ENCODE data around the gene TEX48. TPM values are rescaled to one million over a fixed set of nuclear protein-coding genes. Genes with fewer than 3 reads are reported as not detected.

Gene TEX48
- total and polyA plus RNA-seq, 2 experiments from 2014 or later: not detected

GRCh38 chr9:114674798-114675540 lies 7.0 kb downstream of the TEX48 start:
- DNase-seq (ENCODE audit: low spot score): no peak

GRCh38 chr9:114674076-114674797 lies 7.8 kb downstream of the TEX48 start:
- no peaks in the 10 kb centered on the region for H3K27me3 ChIP-seq (ENCODE audit: insufficient read depth)
- no peak overlapping the region for H3K4me2 ChIP-seq
- H3K27ac Mint-ChIP-seq: no peak overlapping the region
- H3K4me1 Mint-ChIP-seq: peaks cover 5% of the 10 kb centered on the region; the same call in 1 of the 3 replicates
- H3K36me3 ChIP-seq (ENCODE audit: insufficient read depth): no peaks in the 10 kb centered on the region
- H3F3A ChIP-seq (replicated peaks; ENCODE audit: low read depth): no peaks in the 10 kb centered on the region
- H3K36me3 Mint-ChIP-seq (ENCODE audit: low read depth): no peaks in the 10 kb centered on the region
- peaks cover 4% of the 10 kb centered on the region for H3K27me3 Mint-ChIP-seq (ENCODE audit: insufficient read depth, low read depth, poor library complexity)
- TF ChIP-seq EZH2phosphoT487 (IDR thresholded peaks at IDR 0.05; ENCODE audit: unreplicated experiment): no peak
- no peak for TF ChIP-seq CTCF (conservative IDR thresholded peaks at IDR 0.05; ENCODE audit: low read depth in 2 of 2)
- H3K79me2 ChIP-seq (replicated peaks; ENCODE audit: insufficient read depth): no peaks in the 10 kb centered on the region
- H3K27ac ChIP-seq (ENCODE audit: low read depth): no peak overlapping the region
- H2AFZ ChIP-seq: no peak overlapping the region
- H3K9me2 ChIP-seq (ENCODE audit: insufficient read depth): no peaks in the 10 kb centered on the region
- H3K4me3 ChIP-seq: no peak overlapping the region
- H3K9me3 Mint-ChIP-seq: no peaks in the 10 kb centered on the region; the same call in 2 of the 3 replicates
- peak; percentile 32 for DNase-seq (ENCODE audit: low spot score)
- H4K20me1 ChIP-seq (replicated peaks; ENCODE audit: insufficient read depth): no peaks in the 10 kb centered on the region
- ATAC-seq: no peak
- no peaks in the 10 kb centered on the region for H3K4me1 ChIP-seq (ENCODE audit: insufficient read depth)
- H3K4me3 Mint-ChIP-seq: no peak overlapping the region

More at GRCh38 chr9:114674798-114675540, 7.0 kb downstream of the TEX48 start:
- Histone ChIP-seq H3K4me2 (no peak overlapping the region), H4K20me1 (replicated peaks; ENCODE audit: insufficient read depth) (no peaks in the 10 kb centered on the region), H3K4me3 (no peak overlapping the region), H3K27me3 (ENCODE audit: insufficient read depth) (no peaks in the 10 kb centered on the region), H3K27ac (ENCODE audit: low read depth) (no peak overlapping the region), H3F3A (replicated peaks; ENCODE audit: low read depth) (no peaks in the 10 kb centered on the region), H3K79me2 (replicated peaks; ENCODE audit: insufficient read depth) (no peaks in the 10 kb centered on the region), H3K4me1 (ENCODE audit: insufficient read depth) (no peaks in the 10 kb centered on the region), H3K36me3 (ENCODE audit: insufficient read depth) (no peaks in the 10 kb centered on the region), H2AFZ (no peak overlapping the region), H3K9me2 (ENCODE audit: insufficient read depth) (no peaks in the 10 kb centered on the region)
- peaks cover 5% of the 10 kb centered on the region; the same call in 1 of the 3 replicates for H3K4me1 Mint-ChIP-seq
- no peaks in the 10 kb centered on the region; the same call in 2 of the 3 replicates for H3K9me3 Mint-ChIP-seq
- no peak overlapping the region for H3K4me3 Mint-ChIP-seq
- H3K27me3 Mint-ChIP-seq (ENCODE audit: insufficient read depth, low read depth, poor library complexity): peaks cover 4% of the 10 kb centered on the region
- H3K27ac Mint-ChIP-seq: no peak overlapping the region
- TF ChIP-seq CTCF (conservative IDR thresholded peaks at IDR 0.05; ENCODE audit: low read depth in 2 of 2) (peak; percentile 4 to 36; a peak in 1 of 4 replicates), JUNB (IDR thresholded peaks at IDR 0.05; ENCODE audit: unreplicated experiment) (no peak)
- no peaks in the 10 kb centered on the region for H3K36me3 Mint-ChIP-seq (ENCODE audit: low read depth)
- no peak for ATAC-seq
